HCT116 (cell line): ENCODE data around the gene IGFLR1.

Source experiments
- EZH2 ChIP-seq: fragments of 200-600 bp; sonication (generic); IDR thresholded peaks from 2 replicates; pipeline ENCODE4 v1.6.1; 2017; ENCODE audit warnings: antibody characterized with exemption, mixed run types
- ZNF274 ChIP-seq: fragments of 200-500 bp; sonication (Bioruptor generic); IDR thresholded peaks from 2 replicates; pipeline ENCODE4 v1.6.1; 2014; ENCODE audit warnings: mild to moderate bottlenecking, low read depth, low read length, inconsistent platforms

DNA sequence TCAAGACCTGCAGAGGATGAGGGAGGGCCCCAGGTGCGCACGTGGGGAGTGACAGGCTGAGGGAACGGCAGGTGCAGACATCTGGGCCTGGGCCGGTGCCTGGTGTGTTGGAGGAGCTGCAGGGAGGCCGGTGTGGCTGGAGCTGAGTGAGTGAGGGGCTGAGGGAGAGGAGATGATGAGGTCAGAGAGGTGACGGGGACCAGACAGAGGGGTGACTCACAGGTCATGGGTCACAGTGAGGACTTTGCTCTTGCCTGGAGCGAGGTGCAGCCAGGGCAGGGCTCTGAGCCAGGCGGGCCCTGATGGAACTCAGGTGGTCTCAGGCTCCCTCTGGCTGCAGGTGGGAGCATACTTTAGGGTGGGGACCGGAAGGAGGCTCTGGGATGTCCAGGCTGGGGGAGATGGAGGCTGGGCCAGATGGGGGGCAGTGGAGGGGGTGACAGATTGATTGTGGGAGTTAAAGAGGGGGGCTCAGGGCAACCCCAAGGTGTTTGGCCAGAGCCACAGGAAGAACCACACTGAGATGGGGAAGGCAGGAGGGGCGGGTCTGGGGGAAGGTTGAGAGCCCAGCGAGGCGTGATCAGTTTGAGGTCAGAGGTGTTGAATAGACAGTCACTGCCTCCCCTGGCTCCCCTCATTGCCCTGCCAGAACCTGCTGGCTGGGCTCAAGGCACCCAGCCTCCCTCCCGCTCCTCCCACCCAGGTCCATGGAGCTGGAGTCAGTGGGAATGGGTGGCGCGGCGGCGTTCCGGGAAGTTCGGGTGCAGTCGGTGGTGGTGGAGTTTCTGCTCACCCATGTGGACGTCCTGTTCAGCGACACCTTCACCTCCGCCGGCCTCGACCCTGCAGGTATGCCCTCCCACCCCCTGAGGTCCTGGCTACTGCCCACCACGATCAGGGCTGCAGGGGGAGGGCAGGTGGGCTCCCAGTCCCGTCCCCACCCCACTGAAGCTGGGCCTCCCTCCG lies 41.5 kb upstream of the IGFLR1 start:
- no peak for TF ChIP-seq EZH2
- no peak for TF ChIP-seq ZNF274
